ENCODE measurements around the gene FBXL16.

FBXL16 gene

DNA sequence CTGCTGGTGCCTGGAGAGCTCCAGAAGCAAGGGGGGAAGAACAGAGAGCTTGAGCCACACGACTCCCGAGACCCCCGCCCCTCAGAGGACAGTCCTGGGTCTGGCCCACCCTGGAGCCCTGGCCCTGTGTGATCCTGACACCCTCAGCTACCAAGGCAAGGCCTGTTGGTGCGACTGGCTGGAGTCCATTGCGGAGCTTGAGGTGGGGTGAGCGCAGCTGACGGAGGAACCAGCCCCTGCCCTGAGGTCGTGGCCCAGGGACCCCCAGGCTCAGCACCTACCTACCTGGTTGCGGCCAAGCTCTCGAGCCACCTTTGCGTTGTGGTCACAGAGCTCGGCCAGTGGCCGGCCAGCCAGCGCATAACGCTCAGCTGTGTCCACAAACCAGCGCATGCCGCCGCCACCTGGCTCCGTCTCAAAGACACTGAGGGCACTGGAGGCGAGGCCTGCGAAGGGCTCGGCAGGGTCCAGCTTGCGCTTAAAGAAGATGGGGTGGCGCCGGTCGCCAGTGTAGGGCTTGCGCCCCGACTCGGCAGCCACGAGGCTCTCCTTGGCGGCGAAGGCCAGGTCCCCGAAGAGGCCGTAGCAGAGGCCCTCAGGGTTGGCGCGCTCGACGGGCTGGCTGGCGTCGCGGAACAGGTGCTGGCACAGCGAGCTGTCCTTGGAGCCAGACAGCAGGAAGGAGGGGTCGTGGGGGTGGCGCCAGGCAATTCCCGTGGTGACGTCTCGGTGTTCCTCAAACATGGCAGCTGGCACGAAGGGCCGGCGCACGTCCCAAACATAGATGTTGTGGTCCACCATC lies 18.9 kb downstream of the FBXL16 start:
- no peak for DNase-seq

DNA sequence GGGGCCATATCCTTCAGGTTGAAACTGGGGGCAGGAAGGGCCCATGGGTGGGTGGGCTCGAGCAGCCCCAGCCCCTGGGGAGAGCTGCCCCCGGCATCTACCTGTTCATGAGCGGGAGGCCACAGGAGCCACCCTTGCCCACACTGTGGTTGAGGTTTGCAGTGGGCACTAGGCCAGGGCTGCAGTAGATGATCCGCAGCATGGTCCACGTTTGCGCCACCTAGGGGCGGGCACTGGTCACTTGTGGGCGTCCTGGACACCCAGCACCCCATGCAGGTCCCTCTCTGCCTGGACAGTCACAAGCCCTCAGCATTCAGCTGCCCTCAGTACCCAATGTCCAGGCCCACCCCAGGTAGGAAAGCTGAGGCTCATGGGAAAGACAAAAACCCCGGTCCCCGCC lies 19.6 kb downstream of the FBXL16 start:
- DNase-seq: peak; percentile 50 to 76 (median 52)

DNA sequence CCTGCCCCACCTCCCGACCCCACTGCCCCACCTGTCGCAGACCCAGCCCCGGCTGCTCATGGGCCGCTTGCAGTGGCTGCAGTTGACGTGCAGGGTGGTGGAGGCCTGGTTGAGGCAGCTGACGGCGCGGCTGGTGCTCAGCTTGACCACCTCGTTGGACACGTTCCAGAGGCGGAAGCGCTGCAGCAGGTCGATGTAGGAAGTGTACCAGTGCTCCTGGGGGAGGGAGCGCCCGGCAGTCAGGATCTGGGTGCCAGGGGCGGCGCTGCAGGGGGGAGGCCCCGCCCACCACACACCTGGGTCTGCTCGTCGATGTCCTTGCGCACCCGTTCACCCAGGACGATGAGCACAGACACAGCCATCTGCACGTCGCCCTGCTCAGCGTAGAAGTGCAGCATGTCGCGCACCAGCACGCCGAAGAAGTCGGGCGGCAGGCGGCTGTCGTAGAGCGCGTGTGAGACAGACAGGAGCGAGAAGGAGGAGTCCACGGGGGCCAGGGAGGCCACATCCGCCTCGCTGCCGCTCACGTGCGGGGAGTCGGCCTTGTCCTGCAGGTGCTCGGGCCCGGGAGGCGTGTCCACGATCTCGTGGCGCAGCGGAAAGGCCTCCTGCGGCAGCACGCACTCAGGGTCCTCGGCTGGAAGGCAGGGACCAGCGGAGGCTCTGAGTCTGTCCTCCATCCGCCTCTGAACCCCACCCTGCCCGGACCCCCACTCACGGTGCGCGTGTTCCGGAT lies 20.5 kb downstream of the FBXL16 start:
- no peak for DNase-seq

DNA sequence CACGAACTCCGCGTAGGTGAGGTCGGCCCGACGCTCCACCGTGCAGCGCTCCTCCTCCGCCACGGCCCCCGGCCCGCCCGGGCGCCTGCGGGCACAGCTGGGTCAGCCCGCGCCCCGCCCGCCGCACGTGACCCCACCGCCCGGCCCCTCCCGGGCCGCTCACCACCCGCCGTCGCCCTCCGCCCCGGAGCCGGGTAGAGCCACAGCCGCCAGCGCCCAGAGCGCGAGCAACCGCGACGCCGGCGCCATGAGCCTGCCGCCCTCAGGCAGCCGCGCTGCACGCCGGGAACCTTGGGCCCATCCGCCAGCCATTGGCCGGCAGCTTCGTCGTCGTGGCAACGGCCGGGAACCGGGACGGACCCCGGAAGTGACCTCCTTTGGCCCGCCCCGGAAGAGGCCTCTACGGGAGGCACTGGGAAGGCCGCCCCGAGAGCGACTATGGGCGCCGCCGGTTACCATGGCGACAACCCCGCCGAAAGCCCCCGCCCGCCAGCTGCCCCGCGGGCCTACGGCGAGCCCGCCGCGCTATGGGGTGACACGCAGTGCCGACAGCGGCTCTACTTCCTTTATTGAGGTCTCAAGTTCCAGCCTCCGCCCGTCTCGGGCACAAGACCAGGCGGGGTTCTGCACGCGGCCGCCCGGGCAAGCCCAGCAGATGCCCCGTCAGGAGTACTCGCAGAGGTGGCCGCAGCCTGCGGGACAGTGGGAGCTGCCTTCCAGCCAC lies 21.4 kb downstream of the FBXL16 start, which contains the start of gene JMJD8:
Gene JMJD8 (minus strand): TSS at position 264 of the 724 bp plus-strand sequence. CDS start 15 bp downstream, at position 249.
- DNase-seq: peak; percentile 98 to 99 (median 99)

DNA sequence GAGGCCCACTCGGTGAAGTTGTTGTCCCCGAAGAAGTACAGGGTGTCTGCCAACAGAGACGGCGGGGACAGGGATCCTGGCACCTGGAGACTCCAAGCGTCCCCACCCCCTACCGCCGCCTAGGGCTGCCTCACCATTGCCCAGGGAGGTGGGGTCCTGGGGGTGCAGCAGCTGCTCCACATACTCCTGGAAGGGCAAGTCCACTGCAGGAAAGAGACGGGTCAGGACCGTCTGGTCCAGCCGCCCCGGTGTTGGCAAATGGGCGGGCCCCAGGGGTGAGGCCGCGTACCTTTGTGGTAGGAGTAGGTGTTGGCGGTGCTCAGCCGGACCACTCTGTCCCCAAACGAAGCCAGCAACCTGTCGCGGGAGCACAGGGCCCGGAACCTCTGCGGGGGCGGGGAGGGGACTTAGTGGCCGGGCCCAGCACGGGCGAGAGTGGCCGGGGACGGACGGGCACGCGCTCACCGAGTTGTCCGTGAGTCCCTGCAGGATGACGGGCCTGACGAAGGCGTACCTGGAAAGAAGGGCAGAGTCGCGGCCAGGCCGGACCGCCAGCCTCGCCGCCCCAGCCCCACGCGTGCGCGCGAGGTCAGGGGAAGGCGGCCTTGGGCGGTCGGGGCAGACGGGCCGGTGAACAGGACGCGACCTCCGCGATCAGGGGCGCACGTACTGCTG lies 22.1 kb downstream of the FBXL16 start:
- no peak for DNase-seq

DNA sequence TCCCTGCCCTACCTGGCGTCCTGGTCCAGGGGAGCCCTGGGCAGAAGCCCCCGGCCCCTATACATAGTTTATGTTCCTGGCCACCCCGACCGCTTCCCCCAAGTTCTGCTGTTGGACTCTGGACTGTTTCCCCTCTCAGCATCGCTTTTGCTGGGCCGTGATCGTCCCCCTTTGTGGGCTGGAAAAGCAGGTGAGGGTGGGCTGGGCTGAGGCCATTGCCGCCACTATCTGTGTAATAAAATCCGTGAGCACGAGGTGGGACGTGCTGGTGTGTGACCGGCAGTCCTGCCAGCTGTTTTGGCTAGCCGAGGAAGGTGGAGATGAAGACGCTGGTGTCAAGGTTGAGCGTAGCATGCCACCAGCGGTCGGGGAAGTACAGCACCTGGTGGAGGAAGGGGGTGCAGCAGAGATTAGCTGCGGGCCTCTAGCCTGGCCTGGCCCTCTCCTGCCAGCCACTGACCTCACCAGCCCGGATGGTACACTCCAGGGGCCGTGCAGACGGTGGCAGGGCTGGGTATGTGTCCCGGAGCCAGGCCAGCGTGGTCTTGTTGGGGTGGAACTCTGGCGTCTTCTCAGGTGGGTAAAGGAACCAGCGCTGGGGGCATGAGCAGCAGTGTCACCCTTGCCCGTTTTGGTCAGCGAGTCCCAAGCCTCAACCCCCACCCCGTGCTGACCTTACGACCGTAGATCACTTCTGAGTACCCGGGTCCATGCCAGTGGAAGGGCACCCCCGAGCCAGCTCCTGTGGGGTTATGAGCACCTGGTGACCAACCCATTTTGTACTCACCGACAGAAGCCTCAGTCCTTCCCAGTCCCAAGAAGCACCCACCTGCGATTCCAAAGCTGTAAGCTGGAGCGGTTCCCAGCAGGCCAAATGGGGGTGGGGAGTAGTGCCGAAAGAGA lies 22.9 kb downstream of the FBXL16 start:
- DNase-seq: no peak

DNA sequence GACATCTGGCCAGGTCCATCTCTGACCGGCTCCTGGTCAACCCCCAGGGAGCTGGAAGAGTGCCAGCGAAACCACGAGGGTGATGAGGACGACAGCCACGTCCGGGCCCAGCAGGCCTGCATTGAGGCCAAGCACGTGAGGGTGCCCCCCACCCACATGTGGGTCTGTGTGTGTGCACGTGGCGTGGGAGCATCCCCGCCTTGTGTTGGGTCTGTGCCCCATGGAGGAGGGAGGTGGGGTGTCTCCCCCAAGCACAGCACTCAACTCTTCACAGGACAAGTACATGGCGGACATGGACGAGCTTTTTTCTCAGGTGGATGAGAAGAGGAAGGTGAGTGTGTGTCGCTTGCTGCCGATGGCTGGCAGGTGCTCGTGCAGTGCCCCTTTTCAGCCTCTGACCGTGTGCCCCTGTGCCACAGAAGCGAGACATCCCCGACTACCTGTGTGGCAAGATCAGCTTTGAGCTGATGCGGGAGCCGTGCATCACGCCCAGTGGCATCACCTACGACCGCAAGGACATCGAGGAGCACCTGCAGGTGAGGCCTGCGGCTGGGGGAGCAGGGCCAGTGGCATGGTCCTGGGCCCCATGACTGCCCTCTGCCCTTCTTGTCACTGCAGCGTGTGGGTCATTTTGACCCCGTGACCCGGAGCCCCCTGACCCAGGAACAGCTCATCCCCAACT lies 23.7 kb downstream of the FBXL16 start:
- no peak for DNase-seq

DNA sequence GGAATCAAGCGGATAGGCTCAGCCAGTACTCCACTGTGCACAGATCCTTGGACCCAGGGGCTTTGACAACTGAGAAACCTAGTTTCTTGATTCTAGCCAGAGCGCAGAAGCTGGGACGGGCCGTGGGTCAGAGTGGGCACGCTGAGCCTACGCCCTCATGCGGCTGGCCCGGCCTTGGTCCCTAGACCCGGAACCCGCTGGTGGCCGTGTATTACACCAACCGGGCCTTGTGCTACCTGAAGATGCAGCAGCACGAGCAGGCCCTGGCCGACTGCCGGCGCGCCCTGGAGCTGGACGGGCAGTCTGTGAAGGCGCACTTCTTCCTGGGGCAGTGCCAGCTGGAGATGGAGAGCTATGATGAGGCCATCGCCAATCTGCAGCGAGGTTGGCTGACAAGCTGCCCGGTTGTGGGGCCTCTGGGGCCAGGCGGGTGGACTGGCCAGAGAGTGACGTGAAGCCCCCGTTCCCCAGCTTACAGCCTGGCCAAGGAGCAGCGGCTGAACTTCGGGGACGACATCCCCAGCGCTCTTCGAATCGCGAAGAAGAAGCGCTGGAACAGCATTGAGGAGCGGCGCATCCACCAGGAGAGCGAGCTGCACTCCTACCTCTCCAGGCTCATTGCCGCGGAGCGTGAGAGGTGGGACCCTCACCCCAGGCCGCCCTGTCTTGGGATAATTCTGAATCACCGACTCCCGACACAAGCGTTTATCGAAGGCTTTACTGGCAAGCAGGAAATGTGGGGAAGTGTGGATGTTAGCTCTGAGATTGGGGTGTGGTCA lies 24.4 kb downstream of the FBXL16 start:
- peak; percentile 45 to 71 (median 53) for DNase-seq

DNA sequence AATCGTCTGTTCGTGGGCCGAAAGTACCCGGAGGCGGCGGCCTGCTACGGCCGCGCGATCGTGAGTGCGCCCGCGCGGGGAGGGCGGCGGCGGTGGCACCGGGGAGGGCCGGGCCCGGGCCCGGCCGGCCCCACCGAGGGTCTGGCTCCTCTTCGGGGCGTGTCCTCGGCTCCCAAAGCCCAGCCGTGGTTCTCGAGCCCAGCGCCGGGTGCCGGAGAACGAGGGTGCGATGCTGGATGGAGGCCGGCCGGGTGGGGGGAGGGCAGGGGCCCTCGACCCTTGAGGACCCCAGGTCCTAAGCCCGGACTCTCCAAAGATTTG lies 25.0 kb downstream of the FBXL16 start:
- no peak for DNase-seq

DNA sequence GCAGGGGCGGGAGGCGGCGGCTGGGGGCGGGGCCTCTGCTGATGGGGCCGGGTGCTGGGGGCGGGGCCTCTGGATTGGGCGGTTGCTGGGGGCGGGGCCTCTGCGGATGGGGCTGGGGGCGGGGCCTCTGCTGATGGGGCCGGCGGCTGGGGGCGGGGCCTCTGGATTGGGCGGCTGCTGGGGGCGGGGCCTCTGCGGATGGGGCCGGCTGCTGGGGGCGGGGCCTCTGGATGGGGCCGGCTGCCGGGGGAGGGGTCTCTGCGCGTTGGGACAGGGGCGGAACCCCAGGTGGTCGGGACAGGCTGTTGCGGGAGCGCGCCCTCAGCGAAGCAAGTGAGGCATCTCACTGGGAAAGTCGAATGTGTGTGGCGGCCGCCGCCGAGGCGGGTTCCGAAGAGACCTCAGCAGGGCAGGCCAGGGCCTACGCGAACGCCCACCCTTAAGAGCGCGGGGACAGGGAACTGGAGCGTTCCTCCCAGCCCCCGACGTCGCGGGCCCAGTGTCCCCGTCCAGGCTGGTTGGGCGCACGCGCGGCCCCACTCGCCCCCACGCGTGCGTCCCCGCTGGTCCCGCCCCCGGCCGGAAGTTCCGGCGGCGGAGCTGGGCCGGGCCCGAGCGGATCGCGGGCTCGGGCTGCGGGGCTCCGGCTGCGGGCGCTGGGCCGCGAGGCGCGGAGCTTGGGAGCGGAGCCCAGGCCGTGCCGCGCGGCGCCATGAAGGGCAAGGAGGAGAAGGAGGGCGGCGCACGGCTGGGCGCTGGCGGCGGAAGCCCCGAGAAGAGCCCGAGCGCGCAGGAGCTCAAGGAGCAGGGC lies 25.6 kb downstream of the FBXL16 start, which contains the start of gene STUB1:
Gene STUB1 (plus strand): TSS at position 597 of the 811 bp plus-strand sequence. CDS start 116 bp downstream, at position 713.
- DNase-seq: peak; percentile 93 to 99 (median 96)

DNA sequence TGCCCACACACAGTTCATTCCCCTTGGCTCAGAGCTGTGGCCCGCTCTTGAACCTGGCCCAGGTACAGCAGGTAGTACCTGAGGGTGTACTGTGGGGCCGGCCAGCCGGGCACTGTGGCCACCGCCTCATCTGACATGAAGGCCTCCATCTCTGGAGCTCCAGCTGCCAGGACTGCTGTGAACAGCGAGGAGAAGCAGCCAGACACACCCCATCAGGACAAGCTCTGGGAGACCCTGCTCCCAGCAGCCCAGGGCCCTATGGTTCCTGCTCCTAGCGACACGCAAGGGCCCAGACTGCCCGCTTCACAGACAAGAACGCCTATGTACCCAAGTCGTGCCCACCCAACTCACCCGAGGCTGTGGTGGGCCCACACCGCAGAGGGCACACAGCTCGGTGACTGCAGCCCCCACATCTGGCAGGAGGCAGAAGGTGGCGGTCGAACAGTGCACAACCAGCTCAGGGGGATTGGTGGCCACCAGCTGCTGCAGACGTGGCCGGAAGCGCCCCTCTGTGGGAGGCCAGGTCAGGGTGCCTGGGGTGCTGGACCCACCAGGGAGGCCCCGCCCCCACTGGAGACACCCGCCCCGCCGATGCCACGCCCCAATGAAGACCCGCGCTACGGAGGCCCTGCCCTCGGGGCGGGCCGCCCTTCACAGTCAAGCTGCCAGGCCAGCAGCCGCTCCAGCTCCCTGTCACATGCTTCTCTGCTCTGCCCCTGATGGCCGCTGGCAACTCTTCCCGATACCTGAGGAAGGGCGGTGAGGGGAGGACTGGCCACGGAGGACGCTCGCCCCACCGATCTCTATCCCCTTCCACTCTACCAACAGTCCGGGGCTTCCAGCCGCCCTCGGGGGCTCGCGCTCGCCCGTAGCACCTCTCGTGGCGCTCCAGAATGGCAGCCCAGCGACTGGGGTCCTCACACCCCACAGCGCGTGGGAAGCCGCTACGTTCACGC lies 26.5 kb downstream of the FBXL16 start:
- peak; percentile 54 to 75 (median 62) for DNase-seq

DNA sequence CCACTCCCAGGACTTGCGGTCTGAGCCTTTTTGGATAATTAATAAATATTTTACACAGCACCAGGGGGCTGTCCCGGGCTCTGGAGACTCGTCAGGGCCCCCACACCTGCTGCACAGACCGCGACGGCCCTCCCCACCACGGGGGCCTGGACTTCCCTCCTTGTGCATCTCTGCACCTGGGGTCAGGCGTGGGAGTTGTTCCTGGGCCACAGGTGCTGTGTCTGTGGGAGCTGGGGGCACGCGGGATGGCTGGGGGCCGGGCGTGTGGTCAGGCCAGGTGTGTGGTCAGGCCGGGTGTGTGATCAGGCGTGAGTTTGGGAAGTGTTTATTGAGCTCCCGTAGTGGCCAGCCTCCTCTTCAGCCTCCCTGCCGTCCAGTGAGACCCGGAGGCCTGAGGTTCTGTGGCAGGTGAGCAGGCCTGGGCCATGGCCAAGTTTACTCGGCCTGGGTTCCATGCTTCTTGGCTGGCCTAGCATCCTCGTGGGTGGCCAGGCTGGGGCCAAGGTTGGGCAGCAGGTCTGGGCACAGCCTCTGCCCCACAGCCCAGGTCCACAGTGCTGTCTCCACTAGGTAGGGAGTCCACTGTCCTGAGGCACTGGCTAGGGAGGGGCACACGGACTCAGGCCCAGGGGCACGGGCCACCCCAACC lies 27.3 kb downstream of the FBXL16 start:
- DNase-seq: no peak

DNA sequence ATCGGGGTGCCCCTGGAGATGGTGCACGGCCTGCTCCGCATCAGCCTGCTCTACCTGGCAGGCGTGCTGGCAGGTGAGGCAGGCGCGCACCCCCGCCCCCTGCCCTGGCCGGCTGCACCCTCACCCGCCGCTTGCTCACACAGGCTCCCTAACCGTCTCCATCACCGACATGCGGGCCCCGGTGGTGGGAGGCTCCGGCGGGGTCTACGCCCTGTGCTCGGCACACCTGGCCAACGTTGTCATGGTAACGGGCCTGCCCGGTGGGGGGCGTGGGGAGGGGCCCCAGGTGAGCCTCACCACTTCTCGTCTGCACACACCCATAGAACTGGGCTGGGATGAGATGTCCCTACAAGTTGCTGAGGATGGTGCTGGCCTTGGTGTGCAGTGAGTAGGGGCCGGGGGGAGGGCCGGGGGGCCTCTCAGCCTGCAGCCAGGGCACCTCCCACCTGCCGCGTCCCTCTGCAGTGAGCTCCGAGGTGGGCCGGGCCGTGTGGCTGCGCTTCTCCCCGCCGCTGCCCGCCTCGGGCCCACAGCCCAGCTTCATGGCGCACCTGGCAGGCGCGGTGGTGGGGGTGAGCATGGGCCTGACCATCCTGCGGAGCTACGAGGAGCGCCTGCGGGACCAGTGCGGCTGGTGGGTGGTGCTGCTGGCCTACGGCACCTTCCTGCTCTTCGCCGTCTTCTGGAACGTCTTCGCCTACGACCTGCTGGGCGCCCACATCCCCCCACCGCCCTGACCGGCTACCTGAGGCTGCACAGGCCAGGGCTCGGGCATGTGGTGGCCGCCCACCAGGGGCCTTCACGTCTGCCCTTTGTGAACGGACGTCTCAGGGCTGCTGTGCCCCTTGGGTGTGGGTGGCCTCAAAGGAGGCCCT lies 28.0 kb downstream of the FBXL16 start:
- DNase-seq: no peak

DNA sequence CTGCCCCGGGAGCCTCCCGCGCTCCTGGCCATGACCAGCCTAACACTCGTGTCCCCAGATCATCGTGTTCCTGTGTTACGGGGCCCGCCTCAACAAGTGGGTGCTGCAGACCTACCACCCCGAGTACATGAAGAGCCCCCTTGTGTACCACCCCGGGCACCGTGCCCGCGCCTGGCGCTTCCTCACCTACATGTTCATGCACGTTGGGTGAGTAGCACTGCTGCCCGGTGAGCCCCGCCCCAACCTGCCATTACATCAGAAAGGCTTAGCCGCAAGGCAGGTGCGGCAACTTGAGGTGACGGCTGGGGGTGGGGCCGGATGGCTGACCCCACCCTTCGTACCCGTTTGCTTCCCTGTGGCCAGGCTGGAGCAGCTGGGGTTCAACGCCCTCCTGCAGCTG lies 28.7 kb downstream of the FBXL16 start:
- DNase-seq: no peak

DNA sequence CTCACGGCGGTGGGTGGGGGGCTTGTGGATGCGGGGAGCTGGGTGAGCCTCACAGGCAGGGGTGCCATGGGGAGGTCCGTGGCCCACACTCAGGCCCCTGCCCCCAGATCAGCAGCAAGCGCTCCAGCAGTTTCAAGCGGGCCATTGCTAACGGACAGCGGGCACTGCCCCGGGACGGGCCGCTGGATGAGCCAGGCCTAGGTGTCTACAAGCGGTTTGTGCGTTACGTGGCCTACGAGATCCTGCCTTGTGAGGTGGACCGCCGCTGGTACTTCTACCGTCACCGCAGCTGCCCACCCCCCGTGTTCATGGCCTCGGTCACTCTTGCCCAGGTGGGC lies 29.1 kb downstream of the FBXL16 start:
- DNase-seq: no peak

DNA sequence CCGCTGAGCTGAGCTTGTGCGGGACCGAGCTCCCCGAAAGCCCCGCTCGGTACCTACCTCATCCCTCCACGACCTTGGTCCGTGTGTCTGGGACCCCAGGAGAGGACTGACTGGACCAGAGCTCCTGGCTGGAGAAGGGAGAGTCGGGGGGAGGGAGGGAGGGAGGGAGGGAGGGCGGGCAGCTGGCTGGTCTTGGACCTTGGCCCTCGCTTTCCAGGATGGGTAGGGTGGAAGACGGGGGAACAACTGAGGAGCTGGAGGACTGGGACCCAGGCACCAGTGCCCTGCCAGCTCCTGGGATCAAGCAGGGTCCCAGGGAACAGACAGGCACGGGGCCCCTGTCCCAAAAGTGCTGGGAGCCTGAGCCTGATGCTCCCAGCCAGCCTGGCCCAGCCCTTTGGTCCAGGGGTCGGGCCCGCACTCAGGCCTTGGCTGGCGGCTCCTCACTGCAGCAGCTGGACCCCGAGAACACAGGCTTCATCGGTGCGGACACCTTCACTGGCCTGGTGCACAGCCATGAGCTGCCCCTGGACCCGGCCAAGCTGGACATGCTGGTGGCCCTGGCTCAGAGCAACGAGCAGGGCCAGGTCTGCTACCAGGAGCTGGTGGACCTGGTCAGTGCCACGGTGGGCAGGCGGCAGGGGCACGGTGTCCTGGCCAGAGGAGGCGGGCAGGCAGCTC lies 29.6 kb downstream of the FBXL16 start:
- DNase-seq: no peak
